HepG2 (cell line): Measurements from ENCODE around the gene FAM118A. TPM values are rescaled to one million over a fixed set of nuclear protein-coding genes. Genes with fewer than 3 reads are reported as not detected.

Experiments used
- ATAC-seq: fragments of 200-7000 bp; cut with Tn5 transposase; 3 replicates; pipeline ENCODE4 v1.9.1; 2020; ENCODE audit warnings: mild to moderate bottlenecking, moderate library complexity
- BruUV-seq: library from RNA; stranded (reverse); fragments of 400-500 nt; replicated peaks from 2 replicates; lab custom pipeline; 2021; lab: Mats Ljungman, UMichigan
- CTCF ChIA-PET: fragments of 300-600 bp; formaldehyde crosslinking; extraction: SDS; loops from one replicate; lab custom pipeline; 2021; ENCODE audit warnings: low total read pairs, inconsistent platforms, low intra/inter-chr PET ratio; lab: Yijun Ruan, JAX
- POLR2A ChIA-PET: fragments of 350-600 bp; sonication (Branson Sonifier 250); formaldehyde crosslinking; loops from one replicate; lab custom pipeline; 2020; ENCODE audit warnings: antibody characterized with exemption, inconsistent platforms; lab: Yijun Ruan, JAX
- DNase-seq: peaks from one replicate; pipeline ENCODE4 v3.0.0-alpha.2; 2015; ENCODE audit warnings: low spot score
- FAIRE-seq: peaks from 3 replicates; lab custom pipeline; 2011; peaks lifted over from hg19 to GRCh38; lab: Jason Lieb, UNC
- H2AFZ ChIP-seq: one replicate; pipeline ENCODE4 v1.6.1; 2011; ENCODE audit warnings: low read length, inconsistent platforms
- H3K27ac ChIP-seq: fragments of 300-600 bp; 3 replicates; pipeline ENCODE4 v1.8.0; 2011; ENCODE audit warnings: mixed run types, mild to moderate bottlenecking, mixed read lengths, low read length, inconsistent platforms; ENCODE audit not compliant: insufficient read depth; ENCODE audit errors: extremely low read length
- H3K27me3 ChIP-seq, 2 experiments: fragments of 200-600 bp in 1 of 2; 2 replicates in 1 of 2; 3 replicates in 1 of 2; pipeline versions ENCODE4 v1.6.0 to v1.8.0; 2011; ENCODE audit warnings: low read length in 2 of 2, mild to moderate bottlenecking in 2 of 2, moderate library complexity in 2 of 2, inconsistent platforms in 1 of 2; ENCODE audit not compliant: insufficient read depth in 2 of 2, control insufficient read depth in 1 of 2
- H3K36me3 ChIP-seq, 2 experiments: fragments of 200-600 bp in 1 of 2; replicated peaks in 1 of 2; 2 replicates in 1 of 2; 3 replicates in 1 of 2; pipeline versions ENCODE4 v1.5.1 to v1.8.0; 2011; ENCODE audit warnings: low read length in 2 of 2, inconsistent platforms in 1 of 2; ENCODE audit not compliant: insufficient read depth in 2 of 2, control insufficient read depth in 1 of 2
- H3K4me1 ChIP-seq: 2 replicates; pipeline ENCODE4 v1.5.1; 2012; ENCODE audit warnings: low read length, inconsistent platforms; ENCODE audit not compliant: insufficient read depth
- H3K4me2 ChIP-seq: 2 replicates; pipeline ENCODE4 v1.6.0; 2011; ENCODE audit warnings: low read depth, low read length, inconsistent platforms
- H3K4me3 ChIP-seq, 3 experiments: fragments of 200-600 bp in 1 of 3; sonication (generic), shearing (Covaris generic) in 1 of 3; replicated peaks in 1 of 3; 2 replicates each; pipeline ENCODE4 v1.5.1; 2011 to 2016; ENCODE audit warnings: low read length in 3 of 3, inconsistent platforms in 2 of 3, low read depth in 2 of 3, mild to moderate bottlenecking in 2 of 3, control low read depth in 1 of 3, mixed read lengths in 1 of 3; ENCODE audit not compliant: insufficient read depth in 1 of 3
- H3K79me2 ChIP-seq: one replicate; pipeline ENCODE4 v1.6.1; 2011; ENCODE audit warnings: low read length, inconsistent platforms; ENCODE audit not compliant: insufficient read depth
- H3K9ac ChIP-seq: 2 replicates; pipeline ENCODE4 v1.6.0; 2011; ENCODE audit warnings: mild to moderate bottlenecking, low read depth, low read length, inconsistent platforms; ENCODE audit not compliant: insufficient read depth
- H3K9me3 ChIP-seq: 2 replicates; pipeline ENCODE4 v1.5.1; 2012; ENCODE audit warnings: mild to moderate bottlenecking, low read length
- H4K20me1 ChIP-seq: 2 replicates; pipeline ENCODE4 v1.6.0; 2011; ENCODE audit warnings: inconsistent platforms, mild to moderate bottlenecking, low read length, moderate library complexity; ENCODE audit not compliant: insufficient read depth
- FLYWCH1 ChIP-seq: sonication (generic); formaldehyde crosslinking; IDR thresholded peaks from 2 replicates; pipeline ENCODE4 v1.8.1; 2023; ENCODE audit warnings: mild to moderate bottlenecking, missing genetic modification reagents
- MED8 ChIP-seq: sonication (generic); formaldehyde crosslinking; IDR thresholded peaks from 2 replicates; pipeline ENCODE4 v1.8.1; 2023; ENCODE audit warnings: mild to moderate bottlenecking, missing genetic modification reagents; ENCODE audit not compliant: insufficient replicate concordance
- whole genome bisulfite sequencing: methylation state at CpG from one replicate; pipeline ENCODE4 v1.1.6; 2017; ENCODE audit warnings: low lambda C conversion rate; 5-methylcytosine and 5-hydroxymethylcytosine counted together
- in situ Hi-C: cut with HindIII; loops from 2 replicates; pipeline ENCODE4 v1.10.0; 2017; ENCODE audit warnings: low pct_unique_long_range_greater_than_20kb; ENCODE audit not compliant: extremely low pct_ligation_motif_present
- intact Hi-C: fragments of 100-400 bp; cut with micrococcal nuclease; formaldehyde crosslinking; loops from one replicate; pipeline ENCODE4 v1.10.0; 2022; ENCODE audit not compliant: unreplicated experiment
- polyA plus RNA-seq, 8 experiments: library from polyadenylated mRNA; depleted of rRNA in 3 of 8; stranded (reverse) in 7 of 8; unstranded in 1 of 8; fragments of >200 nt; fragmentation: Illumina TruSeq in 4 of 8; extraction: Trizol in 4 of 8; gene quantifications; 2 replicates each; pipeline versions ENCODE4 v1.2.1 to v1.2.3, GENCODE V29; 2011 to 2016; ENCODE audit warnings: low read depth in 4 of 8, missing spikeins in 1 of 8, mixed read lengths in 1 of 8; ENCODE audit not compliant: insufficient read depth in 1 of 8
- total RNA-seq, 5 experiments: library from RNA; depleted of rRNA; stranded (reverse); fragments of >200 nt; fragmentation: Illumina TruSeq; extraction: Trizol; gene quantifications; 2 replicates each; pipeline ENCODE4 v1.2.3, GENCODE V29; 2016; ENCODE audit warnings: low read depth in 1 of 5

Gene FAM118A
- total and polyA plus RNA-seq, 2 of the 13 experiments (the other 11 are each of a cell fraction or from before 2014, with no cell fraction given), result 36.7 to 48.2 TPM

DNA sequence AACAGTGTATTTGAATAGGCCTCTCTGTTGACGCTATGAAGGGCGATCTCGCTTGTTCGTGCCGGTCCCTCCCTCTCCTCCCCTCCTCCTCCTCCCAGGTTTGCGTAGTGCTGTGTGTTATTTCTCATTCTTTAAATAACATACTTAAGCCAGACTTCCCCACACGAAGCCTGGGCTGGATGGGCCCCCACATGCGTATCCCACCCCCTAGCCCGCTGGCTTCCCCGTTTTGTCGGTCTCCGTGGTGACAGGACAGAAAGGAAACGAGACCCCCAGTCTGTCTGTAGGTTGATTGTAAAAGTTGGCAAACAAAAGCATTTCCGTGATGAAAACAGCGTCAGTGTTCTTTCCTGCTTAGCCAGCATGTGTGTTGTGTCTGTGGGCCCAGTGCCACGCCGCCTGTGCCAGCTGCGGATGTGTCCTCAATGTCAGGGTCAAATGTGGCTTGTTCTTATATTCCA, 27.3 kb downstream of the FAM118A start:
- 96% methylated on average over 18 of the region's 18 CpGs for WGBS
- ATAC-seq (no peak), DNase-seq (no peak), FAIRE-seq (no peak)
- Histone ChIP-seq H3K36me3 (peaks cover 15 to 81% of the 10 kb centered on the region in 2 experiments), H3K4me2 (no peak overlapping the region), H3K27ac (no peak overlapping the region), H3K4me1 (0 out of 2 replicates have a peak, but pooled peaks cover 6% of the 10 kb centered on the region), H3K4me3 (no peak overlapping the region), H2AFZ (no peak overlapping the region), H4K20me1 (no peaks in the 10 kb centered on the region), H3K9ac (no peak overlapping the region), H3K27me3 (no peaks in the 10 kb centered on the region), H3K9me3 (no peaks in the 10 kb centered on the region), H3K79me2 (no peaks in the 10 kb centered on the region)
- intact Hi-C loops (no loop called here), in situ Hi-C loops (no loop called here)
- no peak for TF ChIP-seq FLYWCH1 (CRISPR knock-in tag)
- ChIA-PET CTCF (no interaction called here), POLR2A (no interaction called here)
- no TSS peak for BruUV-seq

DNA sequence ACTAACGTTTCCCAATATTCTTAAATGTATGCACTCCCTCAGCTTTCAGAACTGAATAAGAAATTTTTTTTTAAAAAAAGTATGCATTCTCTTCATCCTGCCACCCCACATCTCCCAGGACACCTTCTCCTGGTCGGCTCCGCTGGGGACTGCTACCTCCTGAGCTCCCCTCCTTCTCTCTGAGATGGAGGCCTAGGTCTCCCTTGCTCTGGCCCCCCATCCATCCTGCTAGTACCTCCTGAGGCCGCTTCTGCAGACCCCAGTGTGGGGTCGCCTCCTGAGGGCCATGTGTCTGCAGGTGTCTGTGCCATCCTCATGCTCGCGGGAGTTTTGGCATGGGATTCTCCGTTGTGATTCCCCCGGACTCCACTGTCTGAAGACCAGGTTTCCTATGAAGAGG, 27.8 kb downstream of the FAM118A start:
- FAIRE-seq (no peak), ATAC-seq (no peak), DNase-seq (no peak)
- no TSS peak for BruUV-seq
- Histone ChIP-seq H3K9me3 (no peaks in the 10 kb centered on the region), H2AFZ (no peak overlapping the region), H3K27me3 (no peaks in the 10 kb centered on the region), H3K4me1 (0 out of 2 replicates have a peak, but pooled peaks cover 6% of the 10 kb centered on the region), H4K20me1 (no peaks in the 10 kb centered on the region), H3K27ac (no peak overlapping the region), H3K4me3 (no peak overlapping the region), H3K9ac (no peak overlapping the region), H3K4me2 (no peak overlapping the region), H3K36me3 (peaks cover 14 to 80% of the 10 kb centered on the region in 2 experiments), H3K79me2 (no peaks in the 10 kb centered on the region)
- ChIA-PET POLR2A (no interaction called here), CTCF (no interaction called here)
- 97% methylated on average over 9 of the region's 9 CpGs for WGBS
- intact Hi-C loops, result no loop called here
- in situ Hi-C loops, result no loop called here
- TF ChIP-seq MED8 (CRISPR knock-in tag), result no peak
